ENCODE measurements around the gene SDC1.

The SDC1 gene

DNA sequence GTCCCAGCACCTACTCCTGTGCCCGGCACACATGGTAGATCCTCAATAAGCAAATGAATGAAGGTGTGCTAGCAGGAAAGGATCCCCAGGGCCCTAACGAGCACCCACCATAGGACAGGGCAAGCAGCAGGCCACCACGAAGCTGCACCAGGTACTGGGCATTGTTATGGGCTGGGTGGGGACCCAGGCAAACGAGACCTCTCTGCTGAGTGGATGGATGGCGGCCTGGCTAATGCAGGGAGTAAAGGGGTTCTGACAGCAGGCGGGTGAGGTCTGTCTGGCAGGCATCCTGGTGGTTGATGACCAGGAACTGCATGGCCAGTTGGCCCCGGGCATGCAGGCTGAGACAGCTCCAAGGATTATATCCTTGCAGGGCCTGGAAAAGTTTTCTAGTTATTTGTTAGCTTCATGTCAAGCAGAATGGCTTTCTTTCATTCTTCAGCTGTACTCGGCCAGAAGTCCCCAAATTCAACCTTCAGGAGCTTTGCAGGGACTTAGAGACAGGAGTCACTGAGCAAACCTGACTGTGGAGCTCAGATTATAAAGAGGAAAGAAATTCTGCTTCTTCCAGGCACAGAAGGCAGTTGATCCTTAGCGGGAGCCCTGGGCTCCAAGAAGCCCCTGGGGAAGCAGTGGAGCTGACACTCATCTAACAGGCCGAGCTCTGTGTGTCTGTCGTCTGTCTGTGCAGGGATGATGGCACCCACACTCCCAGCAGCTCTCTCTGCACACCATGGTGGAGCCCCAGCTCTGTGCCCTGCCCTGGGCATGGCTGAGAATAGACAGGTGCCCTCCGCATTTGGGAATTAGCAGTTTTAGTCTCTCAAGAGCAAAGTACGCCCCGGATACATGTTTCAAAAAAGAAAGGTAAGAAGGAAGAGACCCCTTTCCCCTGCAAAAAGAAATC is 51.2 kb downstream of the SDC1 start:
- Histone ChIP-seq H3K4me3 (ENCODE audit: low read depth, low read length) (no peak overlapping the region), H3K9me3 (ENCODE audit: control insufficient read depth, insufficient read depth, low read length) (no peaks in the 10 kb centered on the region), H3K4me1 (ENCODE audit: control insufficient read depth, insufficient read depth, low read length) (peaks cover 12% of the 10 kb centered on the region; the same call in 1 of the 2 replicates), H3K9ac (ENCODE audit: low read depth, low read length) (no peak overlapping the region), H3K36me3 (ENCODE audit: control insufficient read depth, insufficient read depth, low read length) (no peaks in the 10 kb centered on the region), H3K27me3 (ENCODE audit: control insufficient read depth, insufficient read depth, low read length) (no peaks in the 10 kb centered on the region), H3K27ac (ENCODE audit: low read depth, low read length) (no peak overlapping the region)

- Histone ChIP-seq H3K36me3 (ENCODE audit: control insufficient read depth, insufficient read depth, low read length) (no peaks in the 10 kb centered on the region), H3K4me3 (ENCODE audit: low read depth, low read length) (no peak overlapping the region), H3K27ac (ENCODE audit: low read depth, low read length) (no peak overlapping the region), H3K4me1 (ENCODE audit: control insufficient read depth, insufficient read depth, low read length) (peaks cover 12% of the 10 kb centered on the region; the same call in 1 of the 2 replicates), H3K27me3 (ENCODE audit: control insufficient read depth, insufficient read depth, low read length) (no peaks in the 10 kb centered on the region), H3K9ac (ENCODE audit: low read depth, low read length) (no peak overlapping the region), H3K9me3 (ENCODE audit: control insufficient read depth, insufficient read depth, low read length) (no peaks in the 10 kb centered on the region)
Measured at GRCh38 chr2:20173064-20173463, 51.9 kb downstream of the SDC1 start.

DNA sequence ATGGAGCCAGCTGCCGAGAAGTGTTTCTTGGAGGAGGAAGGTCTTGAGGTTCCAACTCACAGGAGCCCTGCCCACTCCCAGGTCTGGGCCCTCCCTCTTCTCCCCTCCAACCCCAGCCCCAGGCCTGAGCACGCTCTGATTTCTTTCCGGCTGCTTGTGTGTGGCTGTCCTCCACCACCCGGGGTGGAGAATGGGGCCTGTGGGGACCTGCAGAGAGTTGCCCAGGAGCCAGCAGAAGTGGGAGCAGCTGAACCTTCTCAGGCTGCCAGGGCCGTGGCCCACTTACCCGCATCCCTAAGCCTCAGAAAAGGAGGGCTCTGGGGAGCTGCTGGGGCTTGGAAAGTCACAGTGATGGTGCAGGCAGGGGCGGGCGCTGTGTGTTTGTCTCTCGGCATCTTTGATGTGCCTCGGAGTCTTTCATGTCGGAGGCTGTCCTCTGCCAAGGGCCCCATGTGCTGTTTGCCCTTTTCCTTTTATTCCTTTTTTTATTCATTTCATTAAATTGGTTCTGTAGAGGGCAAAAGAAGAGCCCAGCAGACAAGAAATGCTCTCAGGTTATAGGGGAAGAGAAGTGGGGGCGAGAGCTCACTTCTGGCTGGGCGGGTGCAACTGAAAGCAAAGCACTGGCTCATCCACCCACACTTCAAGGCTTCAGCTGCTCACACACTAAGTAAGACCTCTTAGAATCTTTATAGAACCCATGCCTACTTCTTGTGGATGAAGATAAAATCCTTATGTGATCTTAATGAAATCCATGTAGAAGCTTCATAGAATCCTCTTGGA is 52.5 kb downstream of the SDC1 start:
- no peaks in the 10 kb centered on the region for H3K9me3 ChIP-seq (ENCODE audit: control insufficient read depth, insufficient read depth, low read length)
- no peak overlapping the region for H3K4me3 ChIP-seq (ENCODE audit: low read depth, low read length)
- no peak overlapping the region for H3K9ac ChIP-seq (ENCODE audit: low read depth, low read length)
- no peaks in the 10 kb centered on the region for H3K27me3 ChIP-seq (ENCODE audit: control insufficient read depth, insufficient read depth, low read length)
- peaks cover 12% of the 10 kb centered on the region; the same call in 1 of the 2 replicates for H3K4me1 ChIP-seq (ENCODE audit: control insufficient read depth, insufficient read depth, low read length)
- H3K27ac ChIP-seq (ENCODE audit: low read depth, low read length) = no peak overlapping the region
- H3K36me3 ChIP-seq (ENCODE audit: control insufficient read depth, insufficient read depth, low read length) = no peaks in the 10 kb centered on the region

DNA sequence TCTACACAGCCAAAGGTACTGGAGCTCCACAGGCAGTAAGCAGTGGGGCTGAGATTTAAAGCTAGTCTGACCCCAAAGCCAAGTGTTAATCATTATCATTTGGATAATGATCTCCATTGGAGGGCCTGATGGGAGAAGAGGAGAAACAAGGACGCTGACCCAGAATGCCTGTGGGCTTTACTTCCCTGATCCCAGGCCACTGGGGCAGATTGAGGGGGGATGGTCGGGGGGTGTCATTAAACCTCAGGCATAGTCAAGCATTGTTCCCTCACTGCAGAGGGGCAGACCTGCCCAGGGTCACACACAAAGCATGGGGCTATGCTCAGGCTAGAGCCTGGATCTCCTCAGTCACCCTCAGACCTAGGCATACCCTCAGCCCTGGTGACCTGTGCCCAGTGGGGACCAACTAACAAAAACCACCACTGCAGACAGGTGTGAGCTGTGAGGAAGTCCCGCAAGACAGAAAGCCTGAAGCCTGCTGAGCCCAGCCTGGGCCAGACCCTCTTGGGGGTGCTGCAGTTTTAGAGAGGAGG is 53.4 kb downstream of the SDC1 start:
- no peaks in the 10 kb centered on the region for H3K27me3 ChIP-seq (ENCODE audit: control insufficient read depth, insufficient read depth, low read length)
- no peaks in the 10 kb centered on the region for H3K9me3 ChIP-seq (ENCODE audit: control insufficient read depth, insufficient read depth, low read length)
- H3K27ac ChIP-seq (ENCODE audit: low read depth, low read length) = no peak overlapping the region
- no peak overlapping the region for H3K9ac ChIP-seq (ENCODE audit: low read depth, low read length)
- no peak overlapping the region for H3K4me3 ChIP-seq (ENCODE audit: low read depth, low read length)
- H3K36me3 ChIP-seq (ENCODE audit: control insufficient read depth, insufficient read depth, low read length) = no peaks in the 10 kb centered on the region
- H3K4me1 ChIP-seq (ENCODE audit: control insufficient read depth, insufficient read depth, low read length) = peaks cover 12% of the 10 kb centered on the region; the same call in 1 of the 2 replicates

GRCh38 chr2:20170704-20171250 is 54.2 kb downstream of the SDC1 start:
- H3K4me1 ChIP-seq (ENCODE audit: control insufficient read depth, insufficient read depth, low read length) = peaks cover 15% of the 10 kb centered on the region; the same call in 1 of the 2 replicates
- no peaks in the 10 kb centered on the region for H3K36me3 ChIP-seq (ENCODE audit: control insufficient read depth, insufficient read depth, low read length)
- H3K4me3 ChIP-seq (ENCODE audit: low read depth, low read length) = no peak overlapping the region
- H3K27me3 ChIP-seq (ENCODE audit: control insufficient read depth, insufficient read depth, low read length) = no peaks in the 10 kb centered on the region
- H3K27ac ChIP-seq (ENCODE audit: low read depth, low read length) = no peak overlapping the region
- no peaks in the 10 kb centered on the region for H3K9me3 ChIP-seq (ENCODE audit: control insufficient read depth, insufficient read depth, low read length)
- no peak overlapping the region for H3K9ac ChIP-seq (ENCODE audit: low read depth, low read length)

GRCh38 chr2:20169796-20170703 is 54.9 kb downstream of the SDC1 start:
- H3K27ac ChIP-seq (ENCODE audit: low read depth, low read length) = no peak overlapping the region
- H3K9ac ChIP-seq (ENCODE audit: low read depth, low read length) = no peak overlapping the region
- H3K36me3 ChIP-seq (ENCODE audit: control insufficient read depth, insufficient read depth, low read length) = no peaks in the 10 kb centered on the region
- H3K9me3 ChIP-seq (ENCODE audit: control insufficient read depth, insufficient read depth, low read length) = no peaks in the 10 kb centered on the region
- H3K27me3 ChIP-seq (ENCODE audit: control insufficient read depth, insufficient read depth, low read length) = no peaks in the 10 kb centered on the region
- peaks cover 15% of the 10 kb centered on the region; the same call in 1 of the 2 replicates for H3K4me1 ChIP-seq (ENCODE audit: control insufficient read depth, insufficient read depth, low read length)
- H3K4me3 ChIP-seq (ENCODE audit: low read depth, low read length) = no peak overlapping the region

- H3K9me3 ChIP-seq (ENCODE audit: control insufficient read depth, insufficient read depth, low read length) = no peaks in the 10 kb centered on the region
- H3K36me3 ChIP-seq (ENCODE audit: control insufficient read depth, insufficient read depth, low read length) = no peaks in the 10 kb centered on the region
- no peak overlapping the region for H3K9ac ChIP-seq (ENCODE audit: low read depth, low read length)
- H3K4me1 ChIP-seq (ENCODE audit: control insufficient read depth, insufficient read depth, low read length) = peaks cover 18% of the 10 kb centered on the region
- no peak overlapping the region for H3K27ac ChIP-seq (ENCODE audit: low read depth, low read length)
- no peaks in the 10 kb centered on the region for H3K27me3 ChIP-seq (ENCODE audit: control insufficient read depth, insufficient read depth, low read length)
- no peak overlapping the region for H3K4me3 ChIP-seq (ENCODE audit: low read depth, low read length)
Measured at GRCh38 chr2:20168727-20169696, 55.9 kb downstream of the SDC1 start.

- H3K27me3 ChIP-seq (ENCODE audit: control insufficient read depth, insufficient read depth, low read length) = no peaks in the 10 kb centered on the region
- peaks cover 20% of the 10 kb centered on the region for H3K4me1 ChIP-seq (ENCODE audit: control insufficient read depth, insufficient read depth, low read length)
- H3K9ac ChIP-seq (ENCODE audit: low read depth, low read length) = no peak overlapping the region
- H3K27ac ChIP-seq (ENCODE audit: low read depth, low read length) = no peak overlapping the region
- no peak overlapping the region for H3K4me3 ChIP-seq (ENCODE audit: low read depth, low read length)
- no peaks in the 10 kb centered on the region for H3K9me3 ChIP-seq (ENCODE audit: control insufficient read depth, insufficient read depth, low read length)
- H3K36me3 ChIP-seq (ENCODE audit: control insufficient read depth, insufficient read depth, low read length) = no peaks in the 10 kb centered on the region
Measured at GRCh38 chr2:20168048-20168726, 56.7 kb downstream of the SDC1 start.

DNA sequence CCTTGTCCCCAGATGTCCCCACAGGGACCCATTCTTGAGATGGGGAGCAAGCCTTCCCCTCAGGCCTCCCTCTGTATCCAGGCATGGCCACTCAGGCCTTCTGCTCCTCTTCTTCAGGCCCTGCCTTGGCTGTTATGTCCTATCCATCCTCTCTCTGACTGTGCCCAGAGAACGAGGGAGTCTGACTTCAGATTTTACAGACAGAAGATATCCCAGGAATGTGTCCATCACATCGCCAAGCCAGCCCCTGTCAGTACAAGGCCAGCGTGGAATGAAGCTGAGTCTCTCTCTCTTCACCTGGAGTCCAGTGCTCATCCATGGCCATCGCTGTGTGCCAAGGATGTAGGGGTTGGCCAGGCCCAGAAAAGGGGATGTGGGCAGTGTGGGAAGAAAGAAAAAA is 57.6 kb downstream of the SDC1 start:
- Histone ChIP-seq H3K27ac (ENCODE audit: low read depth, low read length) (no peak overlapping the region), H3K36me3 (ENCODE audit: control insufficient read depth, insufficient read depth, low read length) (no peaks in the 10 kb centered on the region), H3K9ac (ENCODE audit: low read depth, low read length) (no peak overlapping the region), H3K4me3 (ENCODE audit: low read depth, low read length) (no peak overlapping the region), H3K27me3 (ENCODE audit: control insufficient read depth, insufficient read depth, low read length) (no peaks in the 10 kb centered on the region), H3K4me1 (ENCODE audit: control insufficient read depth, insufficient read depth, low read length) (peaks cover 20% of the 10 kb centered on the region), H3K9me3 (ENCODE audit: control insufficient read depth, insufficient read depth, low read length) (no peaks in the 10 kb centered on the region)
